ENCODE measurements around the gene GATAD2A. TPM values are rescaled to one million over a fixed set of nuclear protein-coding genes. Genes with fewer than 3 reads are reported as not detected.

GATAD2A gene
- total and polyA plus RNA-seq, 9 of the 15 experiments (the other 6 are each of a cell fraction or from before 2014, with no cell fraction given), result 2.4 to 226 (median 44.2) TPM

GRCh38 chr19:19515642-19516519 lies 110.4 kb downstream of the GATAD2A start, which contains the start of gene NDUFA13 (continued):
- TF ChIP-seq CLOCK (CRISPR knock-in tag; IDR thresholded peaks at IDR 0.05; ENCODE audit: borderline replicate concordance) (no peak), PHB (CRISPR knock-in tag; IDR thresholded peaks at IDR 0.05) (no peak), GABPB2 (CRISPR knock-in tag; conservative IDR thresholded peaks at IDR 0.05) (no peak), SRSF3 (IDR thresholded peaks at IDR 0.05; ENCODE audit: insufficient read depth, low read length) (no peak), ZNF354B (CRISPR knock-in tag; IDR thresholded peaks at IDR 0.05) (no peak), ZNF146 (CRISPR knock-in tag; IDR thresholded peaks at IDR 0.05; ENCODE audit: unreplicated experiment) (no peak), HOXB6 (CRISPR knock-in tag; IDR thresholded peaks at IDR 0.05; ENCODE audit: borderline replicate concordance) (no peak), ASH1L (IDR thresholded peaks at IDR 0.05; ENCODE audit: borderline replicate concordance, low read depth, partially characterized antibody) (peak; percentile 75), SP1 (CRISPR knock-in tag; IDR thresholded peaks at IDR 0.05) (peak; percentile 71), ZNF57 (CRISPR knock-in tag; IDR thresholded peaks at IDR 0.05) (no peak), ZNF512 (tag; IDR thresholded peaks at IDR 0.05) (no peak), HNRNPLL (IDR thresholded peaks at IDR 0.05; ENCODE audit: low read depth, low read length, poor library complexity, severe bottlenecking) (peak; percentile 16), SREBF1 (IDR thresholded peaks at IDR 0.05; ENCODE audit: borderline replicate concordance, low read depth, low read length) (no peak), PHF8 (IDR thresholded peaks at IDR 0.05; ENCODE audit: borderline replicate concordance, low read length) (peak; percentile 91), ZBTB7A (IDR thresholded peaks at IDR 0.05; ENCODE audit: borderline replicate concordance, control insufficient read depth, low read depth, low read length) (peak; percentile 97), SREBF2 (CRISPR knock-in tag; IDR thresholded peaks at IDR 0.05) (no peak), RBM14 (IDR thresholded peaks at IDR 0.05; ENCODE audit: borderline replicate concordance, insufficient read depth, low read depth, low read length) (no peak), ELK3 (CRISPR knock-in tag; IDR thresholded peaks at IDR 0.05) (no peak)
